ENCODE measurements around the gene FAM217A. TPM values are rescaled to one million over a fixed set of nuclear protein-coding genes. Genes with fewer than 3 reads are reported as not detected.

The FAM217A gene
- polyA plus RNA-seq, 3 donors: not detected

DNA sequence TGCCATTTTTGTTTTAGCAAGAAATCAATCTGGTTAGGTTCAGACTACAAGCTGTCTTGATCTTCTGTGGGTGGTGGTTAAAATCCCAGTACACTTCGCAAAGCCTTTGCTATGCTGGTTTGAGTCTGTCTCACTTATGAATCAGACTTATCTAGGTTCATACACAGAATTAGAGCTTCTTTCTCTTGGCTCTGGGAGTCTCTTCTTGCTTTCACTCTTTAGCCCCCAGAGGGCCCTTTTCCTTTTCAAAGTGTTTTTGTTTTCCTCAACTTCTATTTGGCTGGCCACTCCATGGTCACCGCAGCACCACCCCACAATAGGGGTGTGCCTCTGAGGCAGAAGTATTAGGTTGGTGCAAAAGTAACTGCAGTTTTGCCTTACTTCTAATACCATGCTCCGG, 35.2 kb upstream of the FAM217A start:
- TF ChIP-seq, protein P1, sequence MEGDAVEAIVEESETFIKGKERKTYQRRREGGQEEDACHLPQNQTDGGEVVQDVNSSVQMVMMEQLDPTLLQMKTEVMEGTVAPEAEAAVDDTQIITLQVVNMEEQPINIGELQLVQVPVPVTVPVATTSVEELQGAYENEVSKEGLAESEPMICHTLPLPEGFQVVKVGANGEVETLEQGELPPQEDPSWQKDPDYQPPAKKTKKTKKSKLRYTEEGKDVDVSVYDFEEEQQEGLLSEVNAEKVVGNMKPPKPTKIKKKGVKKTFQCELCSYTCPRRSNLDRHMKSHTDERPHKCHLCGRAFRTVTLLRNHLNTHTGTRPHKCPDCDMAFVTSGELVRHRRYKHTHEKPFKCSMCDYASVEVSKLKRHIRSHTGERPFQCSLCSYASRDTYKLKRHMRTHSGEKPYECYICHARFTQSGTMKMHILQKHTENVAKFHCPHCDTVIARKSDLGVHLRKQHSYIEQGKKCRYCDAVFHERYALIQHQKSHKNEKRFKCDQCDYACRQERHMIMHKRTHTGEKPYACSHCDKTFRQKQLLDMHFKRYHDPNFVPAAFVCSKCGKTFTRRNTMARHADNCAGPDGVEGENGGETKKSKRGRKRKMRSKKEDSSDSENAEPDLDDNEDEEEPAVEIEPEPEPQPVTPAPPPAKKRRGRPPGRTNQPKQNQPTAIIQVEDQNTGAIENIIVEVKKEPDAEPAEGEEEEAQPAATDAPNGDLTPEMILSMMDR (IDR thresholded peaks at IDR 0.05): no peak

GRCh38 chr6:4113649-4114048, 34.7 kb upstream of the FAM217A start:
- TF ChIP-seq, protein P1 (IDR thresholded peaks at IDR 0.05): no peak

More for the DNA sequence above, 35.2 kb upstream of the FAM217A start:
- no peaks in the 10 kb centered on the region for H3K9me3 ChIP-seq (replicated peaks in 1 of 2; ENCODE audit: control insufficient read depth in 1 of 2, insufficient read depth in 1 of 2, low read length in 2 of 2)
- H3K4me1 ChIP-seq (ENCODE audit: control insufficient read depth in 1 of 2, insufficient read depth in 2 of 2, low read length in 2 of 2): no peaks in the 10 kb centered on the region
- no peak overlapping the region for H3K27ac Mint-ChIP-seq
- no peak overlapping the region for H3K9ac ChIP-seq (ENCODE audit: insufficient read depth, low read length, poor library complexity, severe bottlenecking)
- intact Hi-C loops (cut with micrococcal nuclease): no loop called here
- H3K79me2 ChIP-seq (ENCODE audit: insufficient read depth, low read length): no peaks in the 10 kb centered on the region
- H3K4me2 ChIP-seq (replicated peaks; ENCODE audit: extremely low read depth, low read length, poor library complexity, severe bottlenecking): no peak overlapping the region
- H3K27me3 Mint-ChIP-seq (ENCODE audit: low read depth in 3 of 3): peaks cover 1 to 3% (median 2%) of the 10 kb centered on the region in 3 donors
- peaks cover 0 to 5% of the 10 kb centered on the region in 2 donors for H3K27me3 ChIP-seq (ENCODE audit: control insufficient read depth in 2 of 2, insufficient read depth in 2 of 2, low read length in 2 of 2)
- no peak overlapping the region for H2AFZ ChIP-seq (ENCODE audit: insufficient read depth, low read depth, low read length, poor library complexity, severe bottlenecking)
- peaks cover 0 to 8% (median 4%) of the 10 kb centered on the region in 7 donors for H3K9me3 Mint-ChIP-seq
- no peak overlapping the region for H3K27ac ChIP-seq (ENCODE audit: low read depth in 1 of 2, low read length in 2 of 2)
- no peaks in the 10 kb centered on the region for H4K20me1 ChIP-seq (ENCODE audit: insufficient read depth, low read length)
- 100% methylated on average over 1 of the region's 3 CpGs for WGBS (ENCODE audit: insufficient coverage)
- H3K4me1 Mint-ChIP-seq: no peaks in the 10 kb centered on the region
- H3K4me3 ChIP-seq (replicated peaks in 1 of 3; ENCODE audit: low read depth in 2 of 3, low read length in 3 of 3): no peak overlapping the region
- peaks cover 27 to 40% of the 10 kb centered on the region in 2 donors for H3K36me3 ChIP-seq (replicated peaks in 1 of 2; ENCODE audit: control insufficient read depth in 1 of 2, insufficient read depth in 2 of 2, low read length in 2 of 2)
- peaks cover 34 to 39% of the 10 kb centered on the region in 2 donors for H3K36me3 Mint-ChIP-seq
- DNase-seq: no peak
- H3K4me3 Mint-ChIP-seq: no peak overlapping the region

More at GRCh38 chr6:4113649-4114048, 34.7 kb upstream of the FAM217A start:
- no peak for DNase-seq
- Histone ChIP-seq H3K4me2 (replicated peaks; ENCODE audit: extremely low read depth, low read length, poor library complexity, severe bottlenecking) (no peak overlapping the region), H2AFZ (ENCODE audit: insufficient read depth, low read depth, low read length, poor library complexity, severe bottlenecking) (no peak overlapping the region), H3K79me2 (ENCODE audit: insufficient read depth, low read length) (no peaks in the 10 kb centered on the region), H3K27ac (ENCODE audit: low read depth in 1 of 2, low read length in 2 of 2) (no peak overlapping the region), H3K4me3 (replicated peaks in 1 of 3; ENCODE audit: low read depth in 2 of 3, low read length in 3 of 3) (no peak overlapping the region), H4K20me1 (ENCODE audit: insufficient read depth, low read length) (no peaks in the 10 kb centered on the region), H3K9ac (ENCODE audit: insufficient read depth, low read length, poor library complexity, severe bottlenecking) (no peak overlapping the region), H3K9me3 (replicated peaks in 1 of 2; ENCODE audit: control insufficient read depth in 1 of 2, insufficient read depth in 1 of 2, low read length in 2 of 2) (no peaks in the 10 kb centered on the region), H3K27me3 (ENCODE audit: control insufficient read depth in 2 of 2, insufficient read depth in 2 of 2, low read length in 2 of 2) (peaks cover 0 to 5% of the 10 kb centered on the region in 2 donors), H3K4me1 (ENCODE audit: control insufficient read depth in 1 of 2, insufficient read depth in 2 of 2, low read length in 2 of 2) (no peaks in the 10 kb centered on the region), H3K36me3 (replicated peaks in 1 of 2; ENCODE audit: control insufficient read depth in 1 of 2, insufficient read depth in 2 of 2, low read length in 2 of 2) (peaks cover 22 to 35% of the 10 kb centered on the region in 2 donors)
- Mint-ChIP-seq H3K4me3 (no peak overlapping the region), H3K27ac (no peak overlapping the region), H3K27me3 (ENCODE audit: low read depth in 3 of 3) (peaks cover 1 to 3% (median 2%) of the 10 kb centered on the region in 3 donors), H3K4me1 (no peaks in the 10 kb centered on the region), H3K9me3 (peaks cover 0 to 8% (median 4%) of the 10 kb centered on the region in 7 donors), H3K36me3 (peaks cover 30 to 34% of the 10 kb centered on the region in 2 donors)
- intact Hi-C loops (cut with micrococcal nuclease): no loop called here

Data from CD14-positive monocyte (primary cell).